K562 (cell line): ENCODE data around the gene SRCAP. TPM values are rescaled to one million over a fixed set of nuclear protein-coding genes. Genes with fewer than 3 reads are reported as not detected.

Source experiments
- ADNP ChIP-seq: fragments of 200-800 bp; sonication (Bioruptor generic); IDR thresholded peaks from 2 replicates; pipeline ENCODE4 v1.6.1; 2016; ENCODE audit warnings: missing genetic modification characterization, missing compliant biosample characterization
- BCOR ChIP-seq: fragments of 450-650 bp; IDR thresholded peaks from 2 replicates; pipeline ENCODE4 v1.6.1; 2016
- BRF1 ChIP-seq: IDR thresholded peaks from 3 replicates; pipeline ENCODE4 v1.6.1; 2011; ENCODE audit warnings: borderline replicate concordance, mild to moderate bottlenecking; ENCODE audit not compliant: insufficient read length; ENCODE audit errors: extremely low read depth
- E2F4 ChIP-seq: sonication (generic); formaldehyde crosslinking; IDR thresholded peaks from 2 replicates; pipeline ENCODE4 v1.8.0; 2022; ENCODE audit warnings: mild to moderate bottlenecking, low read depth, missing genetic modification reagents
- NKRF ChIP-seq: fragments of 450-650 bp; IDR thresholded peaks from 2 replicates; pipeline ENCODE4 v1.6.1; 2016; ENCODE audit warnings: borderline replicate concordance
- TAF7 ChIP-seq: fragments of 450-650 bp; IDR thresholded peaks from 2 replicates; pipeline ENCODE4 v1.6.1; 2016; ENCODE audit warnings: missing genetic modification characterization, missing compliant biosample characterization
- ZFP36 ChIP-seq: fragments of 150-350 bp; IDR thresholded peaks from 2 replicates; pipeline ENCODE4 v1.6.1; 2018; ENCODE audit warnings: low read length, low read depth; ENCODE audit not compliant: partially characterized antibody
- ZNF134 ChIP-seq: fragments of 250-450 bp; sonication (Bioruptor Pico); conservative IDR thresholded peaks from 2 replicates; pipeline ENCODE4 v1.4.0; 2020
- ZNF561 ChIP-seq: fragments of 450-650 bp; formaldehyde crosslinking; conservative IDR thresholded peaks from 2 replicates; pipeline ENCODE4 v1.4.0; 2020; ENCODE audit warnings: mild to moderate bottlenecking, moderate library complexity
- ZNF668 ChIP-seq: fragments of 250-450 bp; sonication (Bioruptor Pico); IDR thresholded peaks from 2 replicates; pipeline ENCODE4 v1.8.0; 2022; ENCODE audit warnings: mild to moderate bottlenecking, inconsistent platforms
- ZNF780A ChIP-seq: fragments of 250-450 bp; sonication (Bioruptor Pico); IDR thresholded peaks from 2 replicates; pipeline ENCODE4 v1.5.0; 2021; ENCODE audit warnings: mild to moderate bottlenecking
- polyA plus RNA-seq, 8 experiments: library from polyadenylated mRNA; depleted of rRNA in 4 of 8; stranded (reverse) in 5 of 8; unstranded in 3 of 8; fragments of >200 nt; fragmentation: Nextera tagmentation in 2 of 8; fragmentation: Illumina TruSeq in 1 of 8; extraction: Ambion mirVana in 2 of 8; extraction: Trizol in 1 of 8; gene quantifications; 2 replicates each; pipeline versions ENCODE4 v1.2.1 to v1.2.3, GENCODE V29; 2011 to 2014; ENCODE audit warnings: inconsistent platforms in 1 of 8, missing spikeins in 1 of 8
- total RNA-seq, 7 experiments: library from RNA; depleted of rRNA in 6 of 7; stranded (reverse); fragments of >200 nt in 6 of 7; fragmentation: Illumina TruSeq in 2 of 7; extraction: Trizol in 2 of 7; gene quantifications; 2 replicates each; pipeline versions ENCODE4 v1.2.1 to v1.2.3, GENCODE V29; 2011 to 2021; ENCODE audit warnings: low replicate concordance in 1 of 7
- TF ChIP-seq, protein P1 (sequence below), 2 experiments: fragments of 450-650 bp; formaldehyde crosslinking in 1 of 2; IDR thresholded peaks; 2 replicates each; pipeline versions ENCODE4 v1.4.0 to v1.6.1; 2014 to 2020; ENCODE audit warnings: mild to moderate bottlenecking in 2 of 2, borderline replicate concordance in 1 of 2, low read depth in 1 of 2
- TF ChIP-seq, protein P2 (sequence below): fragments of 250-450 bp; sonication (Bioruptor Pico); IDR thresholded peaks from 2 replicates; pipeline ENCODE4 v1.9.0; 2021; ENCODE audit warnings: mild to moderate bottlenecking, inconsistent platforms

Gene SRCAP
- total and polyA plus RNA-seq, 9 of the 15 experiments (the other 6 are each of a cell fraction or from before 2014, with no cell fraction given): 0.21 to 62.6 (median 5.8) TPM

DNA sequence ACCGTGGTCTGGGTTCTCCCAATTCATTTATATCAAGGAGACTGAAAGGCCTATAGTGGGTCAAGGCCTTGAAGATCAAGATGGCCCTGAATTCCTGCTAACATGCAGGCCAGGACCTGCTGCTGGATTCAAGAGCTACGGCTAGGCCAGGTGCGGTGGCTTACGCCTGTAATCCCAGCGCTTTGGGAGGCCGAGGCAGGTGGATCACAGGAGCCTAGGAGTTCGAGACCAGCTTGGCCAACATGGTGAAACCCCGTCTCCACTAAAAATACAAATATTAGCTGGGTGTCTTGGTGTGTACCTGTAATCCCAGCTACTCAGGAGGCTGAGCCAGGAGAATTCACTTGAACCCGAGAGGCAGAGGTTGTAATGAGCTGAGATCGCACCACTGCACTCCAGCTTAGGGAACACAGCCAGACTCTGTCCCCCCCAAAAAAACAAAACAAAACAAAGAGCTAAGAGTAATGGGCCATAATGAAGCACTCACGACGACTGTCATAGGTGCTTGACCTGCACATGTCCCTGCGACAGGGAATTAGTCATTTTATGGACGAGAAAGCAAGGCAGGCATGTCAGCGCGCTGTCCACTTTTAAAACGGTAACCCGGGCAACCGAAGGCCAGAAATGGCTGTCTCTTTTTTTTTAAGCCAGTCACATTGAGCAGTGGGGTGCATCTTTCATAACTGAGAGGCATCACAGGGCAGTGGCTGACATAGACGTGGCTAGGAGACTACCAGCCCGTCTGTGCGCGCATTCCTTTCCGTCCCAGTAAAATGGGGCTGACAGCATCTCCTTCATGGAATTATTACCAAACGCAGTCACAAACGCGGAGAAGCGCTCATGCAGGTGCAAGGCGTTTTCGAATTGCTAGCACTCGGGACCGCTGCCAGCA is 41.8 kb upstream of the SRCAP start (continued):
- TF ChIP-seq, protein P1, sequence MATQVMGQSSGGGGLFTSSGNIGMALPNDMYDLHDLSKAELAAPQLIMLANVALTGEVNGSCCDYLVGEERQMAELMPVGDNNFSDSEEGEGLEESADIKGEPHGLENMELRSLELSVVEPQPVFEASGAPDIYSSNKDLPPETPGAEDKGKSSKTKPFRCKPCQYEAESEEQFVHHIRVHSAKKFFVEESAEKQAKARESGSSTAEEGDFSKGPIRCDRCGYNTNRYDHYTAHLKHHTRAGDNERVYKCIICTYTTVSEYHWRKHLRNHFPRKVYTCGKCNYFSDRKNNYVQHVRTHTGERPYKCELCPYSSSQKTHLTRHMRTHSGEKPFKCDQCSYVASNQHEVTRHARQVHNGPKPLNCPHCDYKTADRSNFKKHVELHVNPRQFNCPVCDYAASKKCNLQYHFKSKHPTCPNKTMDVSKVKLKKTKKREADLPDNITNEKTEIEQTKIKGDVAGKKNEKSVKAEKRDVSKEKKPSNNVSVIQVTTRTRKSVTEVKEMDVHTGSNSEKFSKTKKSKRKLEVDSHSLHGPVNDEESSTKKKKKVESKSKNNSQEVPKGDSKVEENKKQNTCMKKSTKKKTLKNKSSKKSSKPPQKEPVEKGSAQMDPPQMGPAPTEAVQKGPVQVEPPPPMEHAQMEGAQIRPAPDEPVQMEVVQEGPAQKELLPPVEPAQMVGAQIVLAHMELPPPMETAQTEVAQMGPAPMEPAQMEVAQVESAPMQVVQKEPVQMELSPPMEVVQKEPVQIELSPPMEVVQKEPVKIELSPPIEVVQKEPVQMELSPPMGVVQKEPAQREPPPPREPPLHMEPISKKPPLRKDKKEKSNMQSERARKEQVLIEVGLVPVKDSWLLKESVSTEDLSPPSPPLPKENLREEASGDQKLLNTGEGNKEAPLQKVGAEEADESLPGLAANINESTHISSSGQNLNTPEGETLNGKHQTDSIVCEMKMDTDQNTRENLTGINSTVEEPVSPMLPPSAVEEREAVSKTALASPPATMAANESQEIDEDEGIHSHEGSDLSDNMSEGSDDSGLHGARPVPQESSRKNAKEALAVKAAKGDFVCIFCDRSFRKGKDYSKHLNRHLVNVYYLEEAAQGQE (IDR thresholded peaks at IDR 0.05; ENCODE audit: borderline replicate concordance): no peak
- TF ChIP-seq, protein P1 (CRISPR knock-in tag; IDR thresholded peaks at IDR 0.05; ENCODE audit: low read depth): peak; percentile 80; the same call in 1 of the 2 replicates
- no peak for TF ChIP-seq ZNF561 (CRISPR knock-in tag)
- no peak for TF ChIP-seq ZFP36
- no peak for TF ChIP-seq ZNF668 (CRISPR knock-in tag)
- TF ChIP-seq NKRF: peak; percentile 80; the same call in 1 of the 2 replicates
- TF ChIP-seq ZNF134 (CRISPR knock-in tag): no peak
- no peak for TF ChIP-seq BCOR
- no peak for TF ChIP-seq TAF7 (tag)
- no peak for TF ChIP-seq E2F4
- TF ChIP-seq, protein P2, sequence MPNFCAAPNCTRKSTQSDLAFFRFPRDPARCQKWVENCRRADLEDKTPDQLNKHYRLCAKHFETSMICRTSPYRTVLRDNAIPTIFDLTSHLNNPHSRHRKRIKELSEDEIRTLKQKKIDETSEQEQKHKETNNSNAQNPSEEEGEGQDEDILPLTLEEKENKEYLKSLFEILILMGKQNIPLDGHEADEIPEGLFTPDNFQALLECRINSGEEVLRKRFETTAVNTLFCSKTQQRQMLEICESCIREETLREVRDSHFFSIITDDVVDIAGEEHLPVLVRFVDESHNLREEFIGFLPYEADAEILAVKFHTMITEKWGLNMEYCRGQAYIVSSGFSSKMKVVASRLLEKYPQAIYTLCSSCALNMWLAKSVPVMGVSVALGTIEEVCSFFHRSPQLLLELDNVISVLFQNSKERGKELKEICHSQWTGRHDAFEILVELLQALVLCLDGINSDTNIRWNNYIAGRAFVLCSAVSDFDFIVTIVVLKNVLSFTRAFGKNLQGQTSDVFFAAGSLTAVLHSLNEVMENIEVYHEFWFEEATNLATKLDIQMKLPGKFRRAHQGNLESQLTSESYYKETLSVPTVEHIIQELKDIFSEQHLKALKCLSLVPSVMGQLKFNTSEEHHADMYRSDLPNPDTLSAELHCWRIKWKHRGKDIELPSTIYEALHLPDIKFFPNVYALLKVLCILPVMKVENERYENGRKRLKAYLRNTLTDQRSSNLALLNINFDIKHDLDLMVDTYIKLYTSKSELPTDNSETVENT (CRISPR knock-in tag): no peak
- no peak for TF ChIP-seq ZNF780A (CRISPR knock-in tag)
- TF ChIP-seq ADNP: no peak
- no peak for TF ChIP-seq BRF1
